Fibroblast of pulmonary artery (primary cell): ENCODE measurements around the gene HELQ.
A peak's percentile ranks its signal among the peaks of the same experiment; 100 is the strongest.

Experiments used
- DNase-seq: peaks from one replicate; pipeline ENCODE4 v3.0.0-alpha.2; 2010; ENCODE audit warnings: low read depth
- H3K4me3 ChIP-seq: replicated peaks from 2 replicates; pipeline ENCODE4 v1.5.1; 2011; ENCODE audit warnings: low read depth, mild to moderate bottlenecking, control low read depth, low read length, moderate library complexity
- CTCF ChIP-seq: IDR thresholded peaks from 2 replicates; pipeline ENCODE4 v1.5.1; 2011; ENCODE audit warnings: mild to moderate bottlenecking, control low read depth, low read length, inconsistent platforms; ENCODE audit errors: missing control alignments

Gene HELQ

GRCh38 chr4:83360018-83360417 is 95.6 kb downstream of the HELQ start:
- H3K4me3 ChIP-seq, result no peak overlapping the region
- no peak for DNase-seq
- no peak for TF ChIP-seq CTCF

GRCh38 chr4:83358410-83358809 is 97.2 kb downstream of the HELQ start:
- no peak for TF ChIP-seq CTCF
- H3K4me3 ChIP-seq, result no peak overlapping the region
- DNase-seq, result peak; percentile 85
